K562 (cell line): ENCODE data around the gene CCR5AS.
A peak's percentile ranks its signal among the peaks of the same experiment; 100 is the strongest.

ENCODE experiments used
- ADNP ChIP-seq: fragments of 200-800 bp; sonication (Bioruptor generic); IDR thresholded peaks from 2 replicates; pipeline ENCODE4 v1.6.1; 2016; ENCODE audit warnings: missing genetic modification characterization, missing compliant biosample characterization
- ATF3 ChIP-seq, 2 experiments: fragments of 450-650 bp in 1 of 2; sonication (generic) in 1 of 2; formaldehyde crosslinking in 1 of 2; IDR thresholded peaks in 1 of 2; conservative IDR thresholded peaks in 1 of 2; 2 replicates each; pipeline versions ENCODE4 v1.6.1 to v1.8.1; 2016 to 2023; ENCODE audit warnings: mild to moderate bottlenecking in 2 of 2, moderate library complexity in 2 of 2, inconsistent platforms in 1 of 2, missing genetic modification reagents in 1 of 2
- C11orf30 ChIP-seq: fragments of 450-650 bp; IDR thresholded peaks from 2 replicates; pipeline ENCODE4 v1.6.1; 2016; ENCODE audit warnings: low read depth, mild to moderate bottlenecking
- CREB3 ChIP-seq: fragments of 450-650 bp; conservative IDR thresholded peaks from 2 replicates; pipeline ENCODE4 v1.6.1; 2016; ENCODE audit warnings: missing genetic modification characterization, low read depth, mild to moderate bottlenecking, missing compliant biosample characterization, moderate library complexity
- CTBP1 ChIP-seq: fragments of 450-650 bp; IDR thresholded peaks from 2 replicates; pipeline ENCODE4 v1.6.1; 2016; ENCODE audit warnings: borderline replicate concordance
- ELK3 ChIP-seq: fragments of 450-650 bp; formaldehyde crosslinking; IDR thresholded peaks from 2 replicates; pipeline ENCODE4 v1.4.0; 2020; ENCODE audit warnings: mild to moderate bottlenecking
- EP400 ChIP-seq: fragments of 450-650 bp; IDR thresholded peaks from 2 replicates; pipeline ENCODE4 v1.6.1; 2017; ENCODE audit warnings: antibody characterized with exemption, mild to moderate bottlenecking, moderate library complexity
- FOXO4 ChIP-seq: fragments of 450-650 bp; formaldehyde crosslinking; IDR thresholded peaks from 2 replicates; pipeline ENCODE4 v1.4.0; 2020; ENCODE audit warnings: mild to moderate bottlenecking, moderate library complexity
- HDGF ChIP-seq: fragments of 450-650 bp; IDR thresholded peaks from 2 replicates; pipeline ENCODE4 v1.6.1; 2016
- NR2C1 ChIP-seq, 2 experiments: fragments of 450-650 bp; IDR thresholded peaks; 2 replicates each; pipeline ENCODE4 v1.6.1; 2017; ENCODE audit warnings: mild to moderate bottlenecking in 2 of 2, antibody characterized with exemption in 1 of 2, inconsistent platforms in 1 of 2, missing compliant biosample characterization in 1 of 2, missing genetic modification characterization in 1 of 2
- PRPF4 ChIP-seq: fragments of 200-400 bp; formaldehyde crosslinking; IDR thresholded peaks from one replicate; pipeline ENCODE4 v1.6.1; 2017; ENCODE audit warnings: low read length, low read depth, mild to moderate bottlenecking; ENCODE audit not compliant: insufficient read depth, poor library complexity, severe bottlenecking
- PTBP1 ChIP-seq: fragments of 200-400 bp; formaldehyde crosslinking; IDR thresholded peaks from 2 replicates; pipeline ENCODE4 v1.6.1; 2017; ENCODE audit warnings: low read depth, low read length
- SMAD1 ChIP-seq: fragments of 150-350 bp; IDR thresholded peaks from 2 replicates; pipeline ENCODE4 v1.6.1; 2014; ENCODE audit warnings: low read length, low read depth; ENCODE audit not compliant: partially characterized antibody
- SRSF7 ChIP-seq: fragments of 200-400 bp; formaldehyde crosslinking; optimal IDR thresholded peaks from 2 replicates; pipeline ENCODE3; 2017; ENCODE audit warnings: mild to moderate bottlenecking, low read depth, low read length
- ZNF280A ChIP-seq: fragments of 450-650 bp; IDR thresholded peaks from 2 replicates; pipeline ENCODE4 v1.6.1; 2018; ENCODE audit warnings: mild to moderate bottlenecking, low read depth; ENCODE audit not compliant: partially characterized antibody
- ZNF408 ChIP-seq: fragments of 250-450 bp; sonication (Bioruptor Pico); IDR thresholded peaks from 2 replicates; pipeline ENCODE4 v1.4.0; 2020; ENCODE audit warnings: low read depth, mild to moderate bottlenecking, moderate library complexity
- ZNF449 ChIP-seq: fragments of 250-450 bp; sonication (Bioruptor Pico); IDR thresholded peaks from 2 replicates; pipeline ENCODE4 v1.8.0; 2022; ENCODE audit warnings: moderate library complexity, mild to moderate bottlenecking, inconsistent platforms
- ZNF584 ChIP-seq: fragments of 200-800 bp; sonication (Bioruptor generic); IDR thresholded peaks from 2 replicates; pipeline ENCODE4 v1.6.1; 2016; ENCODE audit warnings: low read depth, mild to moderate bottlenecking, missing genetic modification characterization, missing compliant biosample characterization

The CCR5AS gene

GRCh38 chr3:46416125-46416810 lies 9.4 kb upstream of the CCR5AS start (continued):
- TF ChIP-seq C11orf30, result peak; percentile 51; the same call in 1 of the 2 replicates
- no peak for TF ChIP-seq PTBP1
- TF ChIP-seq CTBP1, result no peak
- no peak for TF ChIP-seq ZNF449 (CRISPR knock-in tag)
- no peak for TF ChIP-seq SRSF7
- TF ChIP-seq ZNF584 (CRISPR knock-in tag), result 0 out of 2 replicates have a peak, but pooled peaks have one; percentile 9
- no peak for TF ChIP-seq HDGF
- TF ChIP-seq EP400, result no peak
- TF ChIP-seq SMAD1, result no peak
- TF ChIP-seq ZNF280A, result no peak
- no peak for TF ChIP-seq ELK3 (CRISPR knock-in tag)
- no peak for TF ChIP-seq ZNF408 (CRISPR knock-in tag)
- TF ChIP-seq FOXO4 (CRISPR knock-in tag), result no peak
- TF ChIP-seq NR2C1 (IDR thresholded peaks at IDR 0.05), result no peak; the same call in 1 of the 2 replicates
- TF ChIP-seq NR2C1 (tag; IDR thresholded peaks at IDR 0.05), result 0 out of 2 replicates have a peak, but pooled peaks have one; percentile 7
- peak; percentile 33; the same call in 1 of the 2 replicates for TF ChIP-seq ATF3 (IDR thresholded peaks at IDR 0.05)
- TF ChIP-seq ATF3 (CRISPR knock-in tag; conservative IDR thresholded peaks at IDR 0.05), result no peak
- 0 out of 2 replicates have a peak, but pooled peaks have one; percentile 37 for TF ChIP-seq ADNP
- TF ChIP-seq PRPF4, result no peak
- no peak for TF ChIP-seq CREB3 (tag)
